ENCODE data around the gene RAB6A.
"Not testable (repeated sequence)": the region's sequence is repeated elsewhere in the genome, so short reads cannot be mapped to it uniquely, and the experiment has no call there.

The RAB6A gene

GRCh38 chr11:73716153-73717056 is 44.5 kb downstream of the RAB6A start:
- no peak for DNase-seq

GRCh38 chr11:73715541-73715940 is 45.3 kb downstream of the RAB6A start:
- DNase-seq = no peak

- no peak for DNase-seq
Measured at GRCh38 chr11:73710964-73711363, 49.9 kb downstream of the RAB6A start.

GRCh38 chr11:73705053-73705452 is 55.8 kb downstream of the RAB6A start:
- no peak for DNase-seq

GRCh38 chr11:73693899-73694525 is 66.9 kb downstream of the RAB6A start:
- DNase-seq = no peak

GRCh38 chr11:73680687-73681086 is 80.2 kb downstream of the RAB6A start:
- no peak for DNase-seq

- DNase-seq = not testable (repeated sequence)
Measured at GRCh38 chr11:73676552-73676951, 84.3 kb downstream of the RAB6A start.

DNA sequence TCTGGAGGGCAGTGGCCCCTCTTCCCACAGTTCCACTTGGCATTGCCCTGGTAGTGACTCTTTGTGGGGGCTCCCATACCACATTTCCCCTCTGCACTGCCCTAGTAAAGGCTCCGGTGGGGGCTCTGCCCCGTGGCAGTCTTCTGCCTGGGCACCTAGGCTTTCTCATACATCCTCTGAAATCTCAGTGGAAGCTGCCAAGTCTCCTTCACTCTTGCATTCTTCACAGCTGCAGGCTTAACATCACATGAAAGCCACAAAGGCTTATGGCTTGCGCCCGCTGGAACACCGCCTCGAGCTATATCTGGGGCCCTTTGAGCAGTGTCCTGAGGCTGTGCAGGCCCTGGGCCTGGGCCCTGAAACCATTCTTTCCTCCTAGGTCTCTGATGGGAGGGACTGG is 89.2 kb downstream of the RAB6A start:
- DNase-seq = no peak

- DNase-seq = no peak
Measured at GRCh38 chr11:73670808-73671207, 90.1 kb downstream of the RAB6A start.

GRCh38 chr11:73667891-73668290 is 93.0 kb downstream of the RAB6A start:
- no peak for DNase-seq

DNA sequence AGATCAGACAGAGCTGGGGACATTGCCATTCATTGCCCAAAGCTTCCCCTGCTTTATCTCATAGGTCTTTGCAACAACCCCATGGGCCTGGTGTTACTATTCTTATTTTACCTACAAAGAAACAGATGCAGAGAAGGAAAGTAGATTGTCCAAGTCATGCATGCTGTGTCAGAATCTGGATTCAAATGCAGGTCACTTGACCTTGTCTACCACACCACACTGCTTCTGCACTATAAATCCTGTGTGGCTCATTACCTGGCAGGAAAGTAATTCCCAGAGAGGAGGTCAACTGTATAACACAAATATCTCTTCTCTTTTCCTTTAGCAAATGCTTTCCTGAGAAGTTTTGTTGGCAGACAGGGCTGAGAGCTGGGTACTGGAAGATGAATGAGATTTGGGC is 96.0 kb downstream of the RAB6A start:
- no peak for DNase-seq

GRCh38 chr11:73663604-73664495 is 97.0 kb downstream of the RAB6A start:
- no peak for DNase-seq

DNA sequence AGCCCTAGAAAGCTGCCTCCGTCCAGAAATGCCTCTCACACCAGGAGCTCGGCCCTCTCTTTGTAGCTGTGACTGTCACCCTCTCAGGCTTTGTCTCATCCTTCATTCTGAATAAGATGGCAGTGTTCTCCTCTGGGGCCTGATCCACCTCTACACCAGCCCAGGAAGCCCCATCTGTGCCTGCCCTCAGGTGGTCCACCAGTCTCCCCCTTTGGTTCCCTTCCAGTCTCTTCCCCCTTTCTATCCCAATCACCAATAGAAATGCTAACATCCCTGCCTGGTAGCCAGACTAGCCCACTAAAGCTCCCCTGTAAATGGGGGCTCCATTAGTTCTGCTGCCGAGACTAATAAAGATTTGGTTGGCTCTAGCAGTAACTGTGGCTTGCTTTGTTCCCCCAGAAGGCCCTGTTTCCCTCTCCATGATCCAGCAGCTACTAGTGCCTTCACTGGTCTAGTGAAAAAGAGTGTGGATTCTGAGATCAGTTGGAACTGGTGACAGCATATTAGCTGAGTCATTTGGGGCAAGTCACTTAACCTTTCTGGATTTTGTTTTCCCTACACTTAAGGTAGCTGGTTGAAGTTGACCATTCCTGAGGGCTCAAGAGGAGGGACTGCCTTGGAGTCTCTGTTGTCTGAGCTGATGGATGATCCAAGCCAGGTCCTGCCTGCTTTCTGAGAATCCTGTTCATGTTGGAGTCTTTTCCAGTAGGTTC is 98.3 kb downstream of the RAB6A start:
- no peak for DNase-seq

DNA sequence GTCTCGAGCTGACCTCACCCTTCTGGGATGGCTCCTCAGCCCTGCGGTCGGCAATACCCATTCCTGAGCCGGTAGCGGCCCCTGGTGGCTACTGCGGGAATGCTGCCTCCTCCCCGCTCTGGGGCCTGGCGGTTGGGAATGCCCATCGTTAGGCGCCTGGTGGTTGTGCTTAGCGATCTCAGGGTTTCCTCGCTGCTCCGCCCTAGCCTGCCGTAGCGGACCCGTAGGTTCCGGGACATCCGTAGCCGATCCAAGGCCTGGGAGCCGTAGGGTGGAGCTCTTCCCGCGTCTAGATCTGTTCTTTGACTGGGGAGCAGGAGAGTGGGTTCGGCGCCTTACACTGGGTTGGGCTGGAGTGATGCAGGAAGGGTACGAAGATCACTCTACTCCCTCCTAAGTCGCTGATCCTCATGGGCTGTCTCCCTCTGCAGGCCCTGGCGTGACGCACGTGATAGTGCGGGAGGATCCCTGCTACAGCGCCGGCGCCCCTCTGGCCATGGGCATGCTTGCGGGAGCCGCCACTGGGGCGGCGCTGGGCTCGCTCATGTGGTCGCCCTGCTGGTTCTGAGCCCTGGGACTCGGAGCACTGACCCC is 99.7 kb downstream of the RAB6A start:
- DNase-seq = peak; percentile 87

GRCh38 chr11:73660497-73661034 is 100.3 kb downstream of the RAB6A start:
- DNase-seq = no peak

GRCh38 chr11:73659961-73660360 is 100.9 kb downstream of the RAB6A start:
- no peak for DNase-seq

- DNase-seq = no peak
Measured at GRCh38 chr11:73656985-73657384, 103.9 kb downstream of the RAB6A start.

GRCh38 chr11:73655686-73656085 is 105.2 kb downstream of the RAB6A start:
- DNase-seq = no peak

DNA sequence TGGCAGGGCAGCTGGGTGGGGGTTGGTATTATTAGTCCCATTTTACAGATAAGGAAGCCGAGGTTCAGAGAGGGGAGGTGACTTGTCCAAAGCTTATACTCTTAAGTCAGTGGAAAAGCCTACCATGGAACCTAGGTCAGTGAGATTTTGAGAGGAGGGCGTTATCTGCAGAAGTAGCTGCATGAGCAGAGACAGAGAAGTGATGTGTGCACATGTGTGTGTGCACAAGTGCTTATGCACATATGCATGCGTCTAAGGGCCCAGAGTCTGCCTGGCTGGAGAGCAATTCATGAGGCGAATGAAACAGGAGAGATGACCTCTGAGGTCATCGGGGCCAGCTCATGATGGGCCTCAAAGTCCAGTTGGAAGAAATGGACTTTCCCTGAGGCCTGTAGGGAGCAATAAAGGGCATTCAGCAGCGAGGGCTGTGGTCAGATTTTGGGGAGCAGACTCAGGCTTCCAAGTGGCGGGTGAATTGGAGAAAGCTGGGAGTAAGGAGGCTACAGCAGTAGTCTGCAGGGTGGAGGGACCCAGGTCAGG is 106.3 kb downstream of the RAB6A start:
- DNase-seq = no peak

DNA sequence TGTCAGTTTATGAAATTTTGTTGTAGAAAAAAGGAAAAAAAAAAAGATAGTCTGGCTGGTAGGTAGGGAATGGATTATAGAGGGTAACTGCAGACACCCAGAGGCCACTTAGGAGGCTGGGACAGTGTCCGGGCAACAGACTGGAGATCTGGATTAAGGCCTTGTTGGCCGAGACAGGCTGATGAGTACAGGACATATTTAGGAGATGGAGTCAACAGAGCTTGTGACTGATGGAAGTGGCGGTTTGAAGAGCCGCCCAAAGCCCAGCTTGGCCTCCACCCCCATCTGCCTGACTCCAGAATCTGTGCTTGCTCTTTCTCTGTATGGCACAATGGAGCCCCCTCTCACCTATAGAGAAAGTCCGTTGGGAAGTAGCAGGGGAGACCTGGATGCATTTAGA is 106.9 kb downstream of the RAB6A start:
- DNase-seq = no peak

- DNase-seq = no peak
Measured at GRCh38 chr11:73652856-73653559, 107.9 kb downstream of the RAB6A start.
